GM21825 (cell line): ENCODE measurements around the gene RBBP8.

ENCODE experiments used
- ATAC-seq: cut with Tn5 transposase; IDR thresholded peaks from one replicate; pipeline ENCODE4 v1.9.1; 2021; ENCODE audit warnings: mild to moderate bottlenecking, moderate library complexity; ENCODE audit not compliant: unreplicated experiment

The RBBP8 gene

GRCh38 chr18:22988208-22988607 lies 55.1 kb downstream of the RBBP8 start:
- no peak for ATAC-seq

- no peak for ATAC-seq
Measured at GRCh38 chr18:22998344-22998743, 65.2 kb downstream of the RBBP8 start.

- ATAC-seq = no peak
Measured at GRCh38 chr18:22999212-22999611, 66.1 kb downstream of the RBBP8 start.

- no peak for ATAC-seq
Measured at GRCh38 chr18:22999647-23000046, 66.5 kb downstream of the RBBP8 start.

GRCh38 chr18:23003289-23003688 lies 70.2 kb downstream of the RBBP8 start:
- ATAC-seq = no peak

GRCh38 chr18:23012249-23012648 lies 79.1 kb downstream of the RBBP8 start:
- ATAC-seq = no peak

GRCh38 chr18:23020555-23021294 lies 87.6 kb downstream of the RBBP8 start:
- ATAC-seq = no peak

GRCh38 chr18:23021623-23022022 lies 88.5 kb downstream of the RBBP8 start:
- no peak for ATAC-seq

- ATAC-seq = no peak
Measured at GRCh38 chr18:23032030-23032582, 99.0 kb downstream of the RBBP8 start.

GRCh38 chr18:23033056-23033455 lies 99.9 kb downstream of the RBBP8 start:
- no peak for ATAC-seq

GRCh38 chr18:23036660-23037201 lies 103.6 kb downstream of the RBBP8 start:
- ATAC-seq = no peak

GRCh38 chr18:23037646-23038045 lies 104.5 kb downstream of the RBBP8 start:
- ATAC-seq = no peak

GRCh38 chr18:23038712-23039111 lies 105.6 kb downstream of the RBBP8 start:
- no peak for ATAC-seq

- no peak for ATAC-seq
Measured at GRCh38 chr18:23042133-23042532, 109.0 kb downstream of the RBBP8 start.

- no peak for ATAC-seq
Measured at GRCh38 chr18:23043803-23044376, 110.8 kb downstream of the RBBP8 start.

GRCh38 chr18:23049698-23050373 lies 116.7 kb downstream of the RBBP8 start:
- ATAC-seq = no peak

GRCh38 chr18:23053776-23054457 lies 120.8 kb downstream of the RBBP8 start:
- no peak for ATAC-seq

- no peak for ATAC-seq
Measured at GRCh38 chr18:23054553-23054952, 121.4 kb downstream of the RBBP8 start.

GRCh38 chr18:23056315-23056714 lies 123.2 kb downstream of the RBBP8 start:
- ATAC-seq = no peak

GRCh38 chr18:23057096-23057495 lies 124.0 kb downstream of the RBBP8 start:
- ATAC-seq = no peak
